Measurements from ENCODE around the gene PPP2R5A. TPM values are rescaled to one million over a fixed set of nuclear protein-coding genes. Genes with fewer than 3 reads are reported as not detected.

The PPP2R5A gene
- total and polyA plus RNA-seq, 2 of the 13 experiments (the other 11 are each of a cell fraction or from before 2014, with no cell fraction given) = 22.0 to 31.4 TPM

- TF ChIP-seq DNMT3B (CRISPR knock-in tag; conservative IDR thresholded peaks at IDR 0.05) = no peak
- no peak for TF ChIP-seq SOX13 (IDR thresholded peaks at IDR 0.05)
- peak in 1 of 2 experiments; percentile 92; a peak in 2 of 4 replicates for TF ChIP-seq SOX13 (CRISPR knock-in tag; conservative IDR thresholded peaks at IDR 0.05 in 1 of 2, IDR thresholded peaks at IDR 0.05 in 1 of 2)
- no peak for TF ChIP-seq ZNF224 (CRISPR knock-in tag; IDR thresholded peaks at IDR 0.05)
- TF ChIP-seq HMGXB4 (CRISPR knock-in tag; IDR thresholded peaks at IDR 0.05; ENCODE audit: borderline replicate concordance in 1 of 2, low read depth in 1 of 2) = peak in 1 of 2 experiments; percentile 55; a peak in 1 of 4 replicates
- peak; percentile 72; the same call in 1 of the 2 replicates for TF ChIP-seq SNAPC2 (CRISPR knock-in tag; IDR thresholded peaks at IDR 0.05)
- TF ChIP-seq PAXIP1 (CRISPR knock-in tag; conservative IDR thresholded peaks at IDR 0.05) = peak; percentile 91
- peak; percentile 24; the same call in 1 of the 2 replicates for TF ChIP-seq LCORL (IDR thresholded peaks at IDR 0.05)
- peak; percentile 86; the same call in 1 of the 2 replicates for TF ChIP-seq LCORL (CRISPR knock-in tag; IDR thresholded peaks at IDR 0.05)
- TF ChIP-seq CEBPG (CRISPR knock-in tag; IDR thresholded peaks at IDR 0.05) = peak; percentile 99
- no peak for TF ChIP-seq ZEB1 (IDR thresholded peaks at IDR 0.05; ENCODE audit: insufficient replicate concordance, low read depth)
- no peak for TF ChIP-seq RFX5 (IDR thresholded peaks at IDR 0.05; ENCODE audit: low read depth, low read length)
- TF ChIP-seq TBL1XR1 (IDR thresholded peaks at IDR 0.05; ENCODE audit: borderline replicate concordance, low read length, partially characterized antibody) = peak; percentile 67
- TF ChIP-seq DR1 (CRISPR knock-in tag; IDR thresholded peaks at IDR 0.05) = no peak
- no peak; the same call in 1 of the 2 replicates for TF ChIP-seq PHF21A (CRISPR knock-in tag; IDR thresholded peaks at IDR 0.05)
- TF ChIP-seq GTF3A (CRISPR knock-in tag; conservative IDR thresholded peaks at IDR 0.05) = 0 out of 2 replicates have a peak, but pooled peaks have one; percentile 33
- TF ChIP-seq KAT7 (CRISPR knock-in tag; IDR thresholded peaks at IDR 0.05; ENCODE audit: borderline replicate concordance) = no peak
- no peak for TF ChIP-seq ZMAT3 (CRISPR knock-in tag; conservative IDR thresholded peaks at IDR 0.05)
- peak; percentile 39; the same call in 1 of the 2 replicates for TF ChIP-seq ZNF281 (CRISPR knock-in tag; IDR thresholded peaks at IDR 0.05; ENCODE audit: borderline replicate concordance)
- peak; percentile 64 for TF ChIP-seq ASH2L (IDR thresholded peaks at IDR 0.05; ENCODE audit: insufficient read length, low read depth, low read length)
- TF ChIP-seq ZNF484 (CRISPR knock-in tag; IDR thresholded peaks at IDR 0.05; ENCODE audit: borderline replicate concordance, low read depth) = no peak
- TF ChIP-seq ZSCAN31 (CRISPR knock-in tag; IDR thresholded peaks at IDR 0.05; ENCODE audit: low read depth) = no peak
- TF ChIP-seq FOSL2 (CRISPR knock-in tag; IDR thresholded peaks at IDR 0.05) = peak; percentile 87
- no peak for TF ChIP-seq NFE2L2 (IDR thresholded peaks at IDR 0.05; ENCODE audit: low read length)
These were observed 30.3 kb upstream of the PPP2R5A start (continued) for GRCh38 chr1:212254853-212255363.

Measured in HepG2 (cell line).